Activated naive CD4-positive, alpha-beta T cell treated with anti-CD3 and anti-CD28 coated beads, Interleukin-2, amount 10 ng/mL, durations not matched to agents 7 days and 5 days (primary cell): ENCODE measurements around the gene MYO10.
A peak's percentile ranks its signal among the peaks of the same experiment; 100 is the strongest.
"Not testable (repeated sequence)": the region's sequence is repeated elsewhere in the genome, so short reads cannot be mapped to it uniquely, and the experiment has no call there.

Experiments used
- CTCF ChIA-PET: fragments of 350-600 bp; sonication (Branson Sonifier 250); formaldehyde crosslinking; loops from one replicate; lab custom pipeline; 2021; ENCODE audit warnings: antibody characterized with exemption; lab: Charles Lee
- DNase-seq: peaks from one replicate; pipeline ENCODE4 v3.0.0-alpha.2; 2020
- H3K27ac Mint-ChIP-seq: one replicate; pipeline ENCODE4 v1.8.0; 2021; ENCODE audit warnings: mild to moderate bottlenecking, moderate library complexity, mixed read lengths
- H3K27me3 Mint-ChIP-seq: one replicate; pipeline ENCODE4 v1.8.0; 2021; ENCODE audit warnings: mild to moderate bottlenecking, mixed read lengths
- H3K36me3 Mint-ChIP-seq: one replicate; pipeline ENCODE4 v1.8.0; 2021; ENCODE audit warnings: mixed read lengths
- H3K4me1 Mint-ChIP-seq: one replicate; pipeline ENCODE4 v1.8.0; 2021; ENCODE audit warnings: mixed read lengths
- H3K4me3 Mint-ChIP-seq: one replicate; pipeline ENCODE4 v1.8.0; 2021; ENCODE audit warnings: mild to moderate bottlenecking, moderate library complexity, mixed read lengths
- H3K9me3 Mint-ChIP-seq: one replicate; pipeline ENCODE4 v1.8.0; 2021; ENCODE audit warnings: mixed read lengths

Gene MYO10

GRCh38 chr5:16735101-16736060, 200.7 kb downstream of the MYO10 start:
- H3K27me3 Mint-ChIP-seq = peaks cover 22% of the 10 kb centered on the region

GRCh38 chr5:16733331-16734006, 202.6 kb downstream of the MYO10 start:
- Mint-ChIP-seq H3K4me1 (no peaks in the 10 kb centered on the region), H3K9me3 (no peaks in the 10 kb centered on the region), H3K4me3 (no peak overlapping the region), H3K27ac (no peak overlapping the region), H3K27me3 (peaks cover 10% of the 10 kb centered on the region), H3K36me3 (no peaks in the 10 kb centered on the region)
- CTCF ChIA-PET = no interaction called here
- no peak for DNase-seq

More at GRCh38 chr5:16735101-16736060, 200.7 kb downstream of the MYO10 start:
- Mint-ChIP-seq H3K4me3 (no peak overlapping the region), H3K27ac (no peak overlapping the region), H3K36me3 (no peaks in the 10 kb centered on the region), H3K4me1 (no peaks in the 10 kb centered on the region), H3K9me3 (no peaks in the 10 kb centered on the region)
- DNase-seq = no peak
- CTCF ChIA-PET = no interaction called here

- CTCF ChIA-PET = no interaction called here
- H3K4me1 Mint-ChIP-seq = no peaks in the 10 kb centered on the region
- no peak for DNase-seq
- no peaks in the 10 kb centered on the region for H3K36me3 Mint-ChIP-seq
- H3K27ac Mint-ChIP-seq = no peak overlapping the region
- no peak overlapping the region for H3K4me3 Mint-ChIP-seq
- peaks cover 4% of the 10 kb centered on the region for H3K27me3 Mint-ChIP-seq
- no peaks in the 10 kb centered on the region for H3K9me3 Mint-ChIP-seq
Measured at GRCh38 chr5:16732356-16732755, 203.7 kb downstream of the MYO10 start.

GRCh38 chr5:16727755-16728325, 208.2 kb downstream of the MYO10 start:
- Mint-ChIP-seq H3K27me3 (peaks cover 4% of the 10 kb centered on the region), H3K4me3 (no peak overlapping the region), H3K36me3 (no peaks in the 10 kb centered on the region), H3K4me1 (peaks cover 11% of the 10 kb centered on the region), H3K9me3 (no peaks in the 10 kb centered on the region), H3K27ac (no peak overlapping the region)
- no peak for DNase-seq
- CTCF ChIA-PET = no interaction called here

GRCh38 chr5:16726538-16726946, 209.5 kb downstream of the MYO10 start:
- DNase-seq = peak; percentile 54
- Mint-ChIP-seq H3K27me3 (peaks cover 8% of the 10 kb centered on the region), H3K4me3 (no peak overlapping the region)

GRCh38 chr5:16725575-16725974, 210.5 kb downstream of the MYO10 start:
- H3K27me3 Mint-ChIP-seq = peaks cover 8% of the 10 kb centered on the region
- H3K27ac Mint-ChIP-seq = no peak overlapping the region
- peaks cover 11% of the 10 kb centered on the region for H3K4me1 Mint-ChIP-seq
- no peak overlapping the region for H3K4me3 Mint-ChIP-seq
- H3K9me3 Mint-ChIP-seq = no peaks in the 10 kb centered on the region
- CTCF ChIA-PET = no interaction called here
- no peaks in the 10 kb centered on the region for H3K36me3 Mint-ChIP-seq
- DNase-seq = no peak

More at GRCh38 chr5:16726538-16726946, 209.5 kb downstream of the MYO10 start:
- peak overlapping the region; percentile 49 for H3K27ac Mint-ChIP-seq
- no peaks in the 10 kb centered on the region for H3K9me3 Mint-ChIP-seq
- H3K36me3 Mint-ChIP-seq = no peaks in the 10 kb centered on the region
- CTCF ChIA-PET = no interaction called here
- H3K4me1 Mint-ChIP-seq = peaks cover 11% of the 10 kb centered on the region

GRCh38 chr5:16723821-16724220, 212.3 kb downstream of the MYO10 start:
- H3K27ac Mint-ChIP-seq = no peak overlapping the region
- no peak overlapping the region for H3K4me3 Mint-ChIP-seq
- CTCF ChIA-PET = no interaction called here
- H3K27me3 Mint-ChIP-seq = peaks cover 8% of the 10 kb centered on the region
- peaks cover 11% of the 10 kb centered on the region for H3K4me1 Mint-ChIP-seq
- no peaks in the 10 kb centered on the region for H3K9me3 Mint-ChIP-seq
- no peaks in the 10 kb centered on the region for H3K36me3 Mint-ChIP-seq
- DNase-seq = no peak

- Mint-ChIP-seq H3K36me3 (no peaks in the 10 kb centered on the region), H3K4me3 (no peak overlapping the region), H3K4me1 (peaks cover 11% of the 10 kb centered on the region), H3K27ac (no peak overlapping the region), H3K9me3 (no peaks in the 10 kb centered on the region), H3K27me3 (peaks cover 4% of the 10 kb centered on the region)
- CTCF ChIA-PET = no interaction called here
- no peak for DNase-seq
Measured at GRCh38 chr5:16722097-16722495, 214.0 kb downstream of the MYO10 start.

GRCh38 chr5:16721151-16722096, 214.7 kb downstream of the MYO10 start:
- peaks cover 4% of the 10 kb centered on the region for H3K27me3 Mint-ChIP-seq

GRCh38 chr5:16718036-16718435, 218.1 kb downstream of the MYO10 start:
- H3K9me3 Mint-ChIP-seq, H3K4me1 Mint-ChIP-seq, DNase-seq, H3K27ac Mint-ChIP-seq, CTCF ChIA-PET, H3K36me3 Mint-ChIP-seq, H3K4me3 Mint-ChIP-seq: not testable (repeated sequence)
- H3K27me3 Mint-ChIP-seq = peaks cover 16% of the 10 kb centered on the region

More at GRCh38 chr5:16721151-16722096, 214.7 kb downstream of the MYO10 start:
- Mint-ChIP-seq H3K4me1 (peaks cover 6% of the 10 kb centered on the region), H3K27ac (no peak overlapping the region), H3K36me3 (no peaks in the 10 kb centered on the region), H3K9me3 (no peaks in the 10 kb centered on the region), H3K4me3 (no peak overlapping the region)
- DNase-seq = no peak
- CTCF ChIA-PET = no interaction called here

GRCh38 chr5:16713386-16713928, 222.6 kb downstream of the MYO10 start:
- H3K9me3 Mint-ChIP-seq = no peaks in the 10 kb centered on the region
- no peak overlapping the region for H3K4me3 Mint-ChIP-seq
- H3K27ac Mint-ChIP-seq = no peak overlapping the region
- H3K4me1 Mint-ChIP-seq = no peaks in the 10 kb centered on the region
- no peak for DNase-seq
- H3K27me3 Mint-ChIP-seq = peaks cover 21% of the 10 kb centered on the region
- CTCF ChIA-PET = no interaction called here
- H3K36me3 Mint-ChIP-seq = no peaks in the 10 kb centered on the region

- Mint-ChIP-seq H3K27me3 (peaks cover 21% of the 10 kb centered on the region), H3K9me3 (no peaks in the 10 kb centered on the region), H3K36me3 (no peaks in the 10 kb centered on the region), H3K27ac (no peak overlapping the region), H3K4me1 (no peaks in the 10 kb centered on the region), H3K4me3 (no peak overlapping the region)
- no peak for DNase-seq
- CTCF ChIA-PET = no interaction called here
Measured at GRCh38 chr5:16712620-16713019, 223.5 kb downstream of the MYO10 start.

- Mint-ChIP-seq H3K27ac (no peak overlapping the region), H3K9me3 (no peaks in the 10 kb centered on the region), H3K4me1 (no peaks in the 10 kb centered on the region), H3K4me3 (no peak overlapping the region), H3K27me3 (peaks cover 21% of the 10 kb centered on the region), H3K36me3 (no peaks in the 10 kb centered on the region)
- CTCF ChIA-PET = no interaction called here
- no peak for DNase-seq
Measured at GRCh38 chr5:16712178-16712577, 223.9 kb downstream of the MYO10 start.
